DMS 273 treated with DMSO at 0.1 percent for 48 hours (cell line): ENCODE data around the gene FALEC.
A peak's percentile ranks its signal among the peaks of the same experiment; 100 is the strongest.

ENCODE experiments used
- DNase-seq: peaks from one replicate; lab custom pipeline; 2025; lab: John Stamatoyannopoulos, UW

FALEC gene

DNA sequence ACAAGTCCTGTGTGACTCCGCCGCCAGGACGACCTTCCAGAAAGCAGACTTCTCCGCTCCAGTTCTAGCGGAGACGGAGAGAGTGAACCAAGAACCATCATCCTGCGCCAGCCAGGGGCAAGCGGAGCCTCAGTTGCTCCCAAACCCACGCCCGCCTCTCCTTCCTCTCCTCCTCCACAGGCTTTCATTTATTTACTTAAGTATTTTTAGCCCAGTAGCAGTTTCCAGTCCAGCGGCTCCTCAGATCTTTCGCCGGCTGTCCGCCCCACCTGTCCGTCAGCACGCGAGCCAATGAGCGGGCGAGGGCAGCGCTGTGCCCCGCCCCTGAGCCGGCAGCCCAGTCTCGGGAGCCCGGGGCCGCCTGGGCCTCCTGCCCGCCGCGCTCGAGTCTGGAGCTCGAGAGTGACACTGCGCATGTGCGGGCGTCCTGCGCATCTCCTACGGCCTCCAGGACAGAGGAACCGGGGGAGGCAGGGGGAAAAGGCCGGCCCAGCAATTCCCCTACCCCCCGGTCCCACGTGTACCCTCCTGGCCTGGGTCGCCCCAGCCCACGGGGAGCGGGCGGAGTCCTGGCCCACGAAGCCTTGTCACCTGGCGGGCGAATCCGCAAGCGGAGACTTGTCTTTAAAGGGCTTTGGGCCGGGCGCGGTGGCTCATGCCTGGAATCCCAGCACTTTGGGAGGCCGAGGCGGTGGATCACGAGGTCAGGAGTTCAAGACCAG is at the start of gene FALEC:
Gene FALEC, plus strand, starts transcription at position 425 of the 722 bp plus-strand sequence.
- DNase-seq: peak; percentile 100

DNA sequence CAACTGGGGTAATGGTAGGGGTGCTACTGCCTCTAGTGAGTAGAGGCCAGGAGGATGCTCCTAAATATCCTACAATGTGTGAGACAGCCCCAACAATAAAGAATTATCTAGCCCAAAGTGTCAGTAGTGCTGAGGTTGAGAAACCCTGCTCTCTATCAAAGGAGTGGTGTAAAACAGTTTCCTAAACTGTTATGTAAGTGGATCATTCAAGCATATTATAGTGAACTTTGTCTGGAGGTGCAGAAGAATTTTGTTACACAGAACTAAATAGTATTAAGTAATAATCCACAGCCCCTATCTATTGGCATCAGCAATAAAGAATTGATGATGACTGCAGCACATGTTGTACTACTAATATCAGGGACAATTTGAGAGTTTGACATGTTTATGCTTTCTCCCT is 48.6 kb upstream of the FALEC start:
- no peak for DNase-seq

DNA sequence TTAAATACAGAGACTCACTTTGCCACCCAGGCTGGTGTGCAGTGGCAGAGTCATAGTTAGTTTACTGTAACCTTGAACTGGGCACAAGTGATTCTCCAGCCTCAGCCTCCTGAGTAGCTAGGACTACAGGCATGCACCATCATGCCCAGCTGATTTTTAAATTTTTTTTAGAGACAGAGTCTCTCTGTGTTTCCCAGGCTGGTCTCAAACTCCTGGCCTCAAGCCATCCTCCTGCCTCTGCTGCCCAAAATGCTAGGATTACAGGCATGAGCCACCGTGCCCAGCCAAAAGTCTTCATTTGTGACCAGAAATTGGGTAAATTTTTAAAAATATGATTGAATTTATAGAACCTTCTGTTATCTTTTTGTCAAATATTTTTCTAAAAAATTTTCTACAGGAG is 46.3 kb upstream of the FALEC start:
- DNase-seq: no peak

DNA sequence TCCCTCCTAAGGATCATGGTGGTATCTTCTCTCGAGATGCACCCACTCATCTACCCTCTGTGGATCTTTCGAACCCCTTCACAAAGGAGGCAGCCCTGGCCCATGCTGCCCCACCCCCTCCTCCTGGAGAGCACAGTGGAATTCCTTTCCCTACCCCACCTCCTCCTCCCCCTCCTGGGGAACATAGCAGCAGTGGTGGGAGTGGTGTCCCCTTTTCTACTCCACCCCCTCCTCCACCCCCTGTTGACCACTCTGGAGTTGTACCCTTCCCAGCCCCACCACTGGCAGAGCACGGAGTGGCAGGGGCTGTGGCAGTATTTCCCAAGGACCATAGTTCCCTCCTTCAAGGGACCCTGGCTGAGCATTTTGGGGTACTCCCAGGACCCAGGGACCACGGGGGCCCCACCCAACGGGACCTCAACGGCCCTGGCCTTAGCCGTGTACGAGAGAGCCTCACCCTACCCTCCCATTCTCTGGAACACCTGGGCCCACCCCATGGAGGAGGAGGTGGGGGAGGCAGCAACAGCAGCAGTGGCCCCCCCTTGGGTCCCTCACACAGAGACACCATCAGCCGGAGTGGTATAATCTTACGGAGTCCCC is 42.9 kb upstream of the FALEC start:
- DNase-seq: no peak

DNA sequence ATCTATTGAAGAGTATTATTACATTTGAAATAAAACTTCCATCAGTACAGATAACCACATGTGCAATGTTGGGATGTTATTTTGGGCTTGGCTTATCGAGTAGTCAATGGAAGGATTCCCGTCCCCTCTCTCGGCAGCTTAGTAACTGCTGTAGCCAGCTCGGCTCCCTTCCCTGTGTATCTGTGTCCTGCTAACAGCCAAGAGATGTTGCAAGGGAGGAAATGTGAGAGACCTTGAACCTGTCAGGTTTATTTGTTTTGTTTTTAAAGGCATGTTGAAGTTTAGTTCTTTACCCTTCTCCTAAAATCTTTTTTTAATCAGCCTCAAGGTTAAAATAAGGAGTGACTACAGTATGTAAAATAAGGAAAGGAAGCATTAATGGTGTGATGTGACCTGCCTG is 41.9 kb upstream of the FALEC start:
- no peak for DNase-seq

DNA sequence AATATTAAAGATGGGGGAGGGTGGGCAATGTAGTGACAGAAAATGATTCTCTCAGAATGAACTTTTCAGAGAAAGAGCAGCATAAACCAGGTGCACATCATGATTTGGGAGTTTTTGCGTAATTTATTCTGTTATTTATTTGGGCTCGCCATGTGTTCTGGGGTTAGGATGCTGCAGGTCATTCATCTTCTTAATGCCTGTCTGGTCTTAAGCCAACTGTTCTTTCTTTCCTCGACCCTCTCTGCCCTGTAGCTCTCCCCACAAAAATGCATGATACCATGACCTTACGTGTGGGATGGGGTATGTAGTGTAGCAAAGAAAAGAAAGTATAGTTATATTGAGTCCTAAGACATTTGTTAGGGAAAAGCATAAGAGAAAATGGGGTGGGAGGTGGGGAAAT is 40.7 kb upstream of the FALEC start:
- no peak for DNase-seq

DNA sequence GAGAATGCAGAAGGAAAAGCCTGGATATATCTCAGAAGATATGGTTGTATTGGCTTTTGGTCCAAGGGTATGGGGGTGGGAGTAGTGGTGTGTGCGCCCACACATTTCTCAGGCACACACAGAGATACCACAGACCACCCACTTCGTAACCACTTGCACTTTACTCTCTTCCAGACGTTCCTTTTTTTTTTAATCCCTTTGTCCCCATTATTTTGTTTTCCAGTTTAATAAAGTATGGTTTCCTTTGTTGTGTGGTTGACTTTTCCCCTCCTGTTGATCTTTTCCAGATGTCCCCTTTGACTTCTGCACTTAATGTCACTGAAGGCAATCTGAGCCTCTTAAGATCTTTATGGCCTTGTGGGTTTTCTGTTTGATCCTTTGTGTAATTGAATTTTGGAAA is 38.8 kb upstream of the FALEC start:
- no peak for DNase-seq

DNA sequence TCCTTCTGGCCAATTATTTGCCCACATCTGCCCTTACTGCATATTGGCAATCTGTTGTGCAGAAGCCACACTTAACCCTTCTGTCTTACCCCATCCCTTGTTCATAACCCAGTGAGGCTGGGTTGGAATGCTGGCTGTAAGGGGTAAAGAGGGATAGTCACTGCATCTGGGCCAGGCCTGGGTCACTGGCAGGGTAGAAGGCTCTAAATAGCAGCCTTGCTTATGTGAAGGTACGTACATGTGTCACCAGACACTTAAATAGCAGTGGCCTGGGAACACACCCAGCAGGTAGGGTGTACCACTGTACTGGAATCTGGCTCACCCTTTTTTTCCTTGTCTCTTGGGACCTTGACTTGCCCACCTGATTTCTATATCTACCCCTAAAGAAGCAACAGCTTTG is 38.2 kb upstream of the FALEC start:
- no peak for DNase-seq

DNA sequence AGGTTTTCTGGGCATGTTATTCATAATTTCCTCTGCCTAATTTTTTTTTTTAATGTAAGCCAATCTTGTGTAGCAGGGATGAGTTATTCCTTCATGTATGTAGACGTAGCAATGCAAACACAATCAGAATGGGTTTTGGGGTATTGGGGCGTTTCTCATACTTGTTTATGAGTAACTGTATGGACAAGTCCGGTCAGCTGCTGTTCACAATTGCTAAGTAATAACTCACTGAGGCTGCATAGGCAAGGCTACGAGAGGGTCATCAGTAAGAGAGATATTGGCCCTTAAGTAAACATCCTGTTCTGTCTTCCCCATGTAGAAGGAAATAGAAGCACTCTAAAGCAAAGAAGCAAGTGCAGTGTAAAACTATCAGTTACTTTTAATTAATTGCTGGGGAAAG is 37.8 kb upstream of the FALEC start:
- no peak for DNase-seq

DNA sequence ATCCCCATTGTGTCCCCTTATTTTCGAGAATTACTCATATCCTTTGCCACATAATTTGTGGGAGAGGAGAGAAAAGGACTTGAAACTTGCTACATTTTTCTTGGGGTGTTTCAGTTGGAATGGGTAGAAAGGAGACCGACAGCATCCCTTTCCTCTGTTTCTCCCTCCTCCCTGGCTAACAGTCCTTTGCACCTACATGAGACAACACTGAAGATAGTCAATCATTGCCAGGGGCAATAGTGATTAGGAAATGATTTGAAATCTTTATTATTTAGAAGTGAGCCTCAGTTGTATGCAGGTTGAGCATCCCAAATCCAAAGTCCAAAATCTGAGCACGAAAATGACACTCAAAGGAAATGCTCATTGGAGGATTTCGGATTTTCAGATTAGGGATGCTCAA is 36.2 kb upstream of the FALEC start:
- DNase-seq: no peak

DNA sequence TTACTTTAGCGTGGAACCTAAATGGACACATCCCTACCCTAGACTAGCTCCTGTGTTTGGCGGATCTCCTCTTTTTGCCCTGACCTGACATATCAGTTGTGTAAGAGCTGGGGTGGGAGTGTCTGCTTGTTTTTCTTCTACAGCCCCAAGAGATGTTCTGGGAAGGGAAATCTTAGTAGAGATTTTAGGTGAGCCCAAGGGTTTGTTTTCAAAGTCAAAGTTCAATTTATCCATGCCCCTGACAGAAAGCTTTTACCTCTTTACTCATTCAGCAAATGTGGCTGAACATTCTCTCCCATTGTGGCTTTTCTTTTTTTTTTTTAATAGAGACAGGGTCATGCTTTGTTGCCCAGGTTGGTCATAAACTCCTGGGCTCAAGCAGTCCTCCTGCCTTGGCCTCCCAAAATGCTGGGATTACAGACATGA is 35.6 kb upstream of the FALEC start:
- no peak for DNase-seq

DNA sequence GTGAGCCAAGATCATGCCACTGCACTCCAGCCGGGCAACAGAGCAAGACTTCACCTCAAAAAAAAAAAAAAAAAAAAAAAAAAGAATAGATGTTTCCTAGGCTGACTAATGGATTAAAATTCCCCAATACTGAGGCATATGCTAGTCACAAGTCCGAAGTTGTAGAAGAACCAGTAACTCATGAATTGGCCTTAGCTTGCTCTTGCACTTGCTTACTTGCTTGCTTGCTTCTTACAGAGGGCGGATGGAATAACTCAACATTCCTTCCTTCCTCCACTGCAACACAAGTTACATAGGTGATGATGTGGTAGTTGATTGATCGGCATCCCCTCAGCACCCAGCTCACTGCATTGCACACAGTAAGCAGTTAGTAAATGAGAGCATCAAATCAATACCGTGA is 31.1 kb upstream of the FALEC start:
- no peak for DNase-seq

DNA sequence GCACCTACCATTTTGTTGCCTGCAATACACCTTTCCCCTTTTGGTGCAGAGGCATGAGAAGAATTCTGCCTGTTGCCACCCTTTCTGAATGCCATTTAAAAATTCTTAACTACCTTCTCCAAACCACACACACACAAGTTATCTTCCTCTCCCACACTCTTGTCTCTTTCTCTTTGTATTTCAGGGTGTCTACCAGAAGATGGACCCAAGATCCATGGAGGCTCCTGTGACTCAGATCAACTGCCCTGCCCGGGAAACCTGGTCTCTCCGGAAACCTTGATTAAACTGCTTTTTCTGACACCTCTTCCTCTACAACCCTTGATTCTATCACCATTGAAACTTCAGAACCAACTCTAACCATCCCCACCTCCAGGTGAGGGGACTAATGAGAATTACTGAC is 30.7 kb upstream of the FALEC start:
- peak; percentile 95 for DNase-seq

DNA sequence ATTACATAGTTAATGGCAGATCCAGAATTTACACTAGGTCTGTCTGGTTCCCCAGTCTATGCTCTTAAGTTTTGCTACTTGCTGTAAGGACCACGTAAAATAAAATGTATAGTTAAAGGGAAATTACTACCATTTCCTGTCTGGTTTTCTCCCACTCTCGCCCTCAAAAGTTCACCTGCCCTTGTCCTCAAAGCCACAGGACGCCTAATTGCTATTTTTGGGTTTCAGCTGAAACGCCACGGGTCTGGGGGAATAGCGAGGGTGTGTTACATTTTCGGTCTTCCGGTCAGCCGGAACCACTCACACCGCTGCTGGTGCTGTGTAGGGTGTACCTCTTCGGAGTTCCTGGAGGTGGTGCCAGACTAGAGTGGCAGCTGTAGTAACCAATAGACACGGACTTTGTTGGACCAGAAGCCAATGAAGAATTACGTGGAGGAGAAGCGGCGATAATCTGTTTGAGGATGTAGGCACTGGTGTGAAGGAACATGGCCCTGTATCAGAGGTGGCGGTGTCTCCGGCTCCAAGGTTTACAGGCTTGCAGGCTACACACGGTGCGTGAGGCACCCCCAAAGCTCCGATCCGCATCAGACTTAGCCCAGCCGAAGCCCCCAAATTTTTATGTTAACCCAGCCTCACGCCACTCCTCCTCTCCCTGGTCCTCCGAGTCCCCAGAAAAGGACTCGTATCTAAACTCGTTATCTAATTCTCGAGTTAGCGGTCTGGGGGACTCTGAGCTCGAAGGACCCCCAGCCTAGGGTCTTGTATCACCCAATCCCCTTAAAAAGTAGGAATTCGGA is 28.4 kb upstream of the FALEC start, which contains the start of gene TARS2:
Gene TARS2, plus strand, starts transcription at position 454 of the 797 bp plus-strand sequence. Its CDS starts 32 bp downstream, at position 486.
- DNase-seq: peak; percentile 100

DNA sequence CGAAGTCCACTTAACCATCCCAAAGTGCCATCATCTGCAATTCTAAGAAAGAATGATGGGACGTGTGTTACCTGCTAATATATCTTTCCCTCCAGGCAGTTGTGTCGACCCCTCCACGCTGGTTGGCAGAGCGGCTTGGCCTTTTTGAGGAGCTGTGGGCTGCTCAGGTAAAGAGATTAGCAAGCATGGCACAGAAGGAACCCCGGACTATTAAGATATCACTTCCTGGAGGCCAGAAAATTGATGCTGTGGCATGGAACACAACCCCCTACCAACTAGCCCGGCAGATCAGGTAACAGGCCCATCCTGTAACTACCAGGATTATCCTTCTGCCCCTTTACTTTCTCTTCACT is 27.8 kb upstream of the FALEC start:
- DNase-seq: no peak

DNA sequence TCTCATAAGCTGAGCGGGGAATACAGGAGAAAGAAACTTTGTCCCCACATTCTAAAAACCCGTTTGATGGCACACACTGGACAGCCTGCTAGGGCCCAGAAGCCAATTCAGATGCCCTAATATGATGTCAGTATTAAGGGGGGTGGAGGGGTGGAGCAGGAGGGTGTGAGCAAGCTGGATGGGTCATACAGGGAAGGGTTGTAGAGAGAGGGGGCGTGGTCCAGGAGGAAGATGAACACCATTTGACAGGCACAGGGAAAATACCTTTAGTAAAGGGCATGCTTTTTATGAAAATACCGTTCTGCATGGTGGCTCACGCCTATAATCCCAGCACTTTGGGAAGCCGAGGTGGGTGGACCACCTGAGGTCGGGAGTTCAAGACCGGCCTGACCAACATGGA is 22.4 kb upstream of the FALEC start:
- no peak for DNase-seq

DNA sequence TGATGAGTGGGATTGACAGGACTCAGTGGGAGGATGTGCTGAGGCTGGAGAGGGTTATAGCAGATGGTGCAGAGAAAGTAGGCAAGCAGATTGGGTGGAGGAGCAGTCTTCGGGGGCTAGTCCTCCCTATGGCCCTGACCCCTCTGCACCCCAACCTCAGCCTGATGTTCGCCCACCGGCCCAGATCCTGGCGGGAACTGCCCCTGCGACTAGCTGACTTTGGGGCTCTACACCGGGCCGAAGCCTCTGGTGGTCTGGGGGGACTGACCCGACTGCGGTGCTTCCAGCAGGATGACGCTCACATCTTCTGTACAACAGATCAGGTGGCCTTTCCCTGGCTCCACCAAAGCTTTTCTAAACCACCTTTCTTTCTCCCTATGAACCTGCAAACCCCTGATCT is 17.2 kb upstream of the FALEC start:
- no peak for DNase-seq

DNA sequence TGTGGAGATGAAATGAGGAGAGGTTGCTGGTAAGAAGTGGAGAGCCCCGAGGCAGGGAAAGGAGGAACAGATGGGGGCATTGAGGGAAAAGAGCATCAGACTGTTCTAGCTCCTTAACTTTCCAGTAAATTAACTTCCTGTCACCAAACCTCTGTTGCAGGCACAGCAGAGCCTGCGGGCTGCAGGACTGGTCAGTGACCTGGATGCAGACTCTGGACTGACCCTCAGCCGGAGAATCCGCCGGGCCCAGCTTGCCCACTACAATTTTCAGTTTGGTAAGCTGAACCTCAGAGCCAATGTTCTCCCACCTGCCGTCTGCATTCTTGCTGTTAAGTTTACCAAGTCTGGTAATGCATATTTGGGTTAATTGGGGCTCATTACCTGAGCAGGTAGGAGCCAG is 10.1 kb upstream of the FALEC start:
- no peak for DNase-seq

DNA sequence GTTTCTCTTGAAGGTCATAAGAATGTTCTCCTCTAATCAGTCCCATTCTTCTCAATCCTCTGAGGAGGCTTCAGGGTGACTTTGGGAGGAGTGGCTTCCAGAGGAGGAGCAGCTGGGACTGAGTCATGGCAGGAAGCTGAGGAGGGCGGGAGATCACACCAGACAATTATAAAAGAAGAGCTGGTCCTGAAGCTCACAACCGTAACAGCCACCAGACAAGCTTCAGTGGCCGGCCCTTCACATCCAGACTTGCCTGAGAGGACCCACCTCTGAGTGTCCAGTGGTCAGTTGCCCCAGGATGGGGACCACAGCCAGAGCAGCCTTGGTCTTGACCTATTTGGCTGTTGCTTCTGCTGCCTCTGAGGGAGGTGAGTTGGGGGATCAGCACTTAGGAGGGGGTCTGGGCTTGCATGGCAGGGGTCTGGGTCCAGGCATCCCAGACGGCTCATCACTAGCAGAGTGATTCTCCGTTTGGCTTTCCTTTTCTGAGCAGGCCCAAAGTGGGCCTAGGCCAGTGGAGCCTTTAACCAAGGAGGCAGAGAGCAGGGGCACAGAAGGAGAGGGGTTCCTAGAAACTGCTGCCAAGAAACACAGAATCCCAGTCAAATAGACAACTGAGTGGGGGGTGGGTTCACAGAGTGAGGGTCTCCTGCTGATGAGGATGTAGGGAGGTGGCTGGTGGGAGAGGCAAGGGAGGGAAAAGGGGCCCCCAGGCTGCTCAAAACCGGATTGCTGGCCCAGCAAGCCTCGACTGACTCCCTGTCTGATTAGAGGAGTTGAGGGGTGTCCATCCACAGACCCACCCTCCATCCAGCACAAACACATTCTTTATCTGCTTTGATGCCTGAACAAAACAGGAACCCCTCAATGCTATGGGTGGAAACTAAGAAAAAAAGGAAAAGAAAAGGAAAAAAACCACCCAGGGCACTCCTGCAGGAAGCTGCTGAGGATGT is 7.4 kb upstream of the FALEC start, which contains the start of gene ECM1:
Gene ECM1, plus strand, starts transcription at position 198 of the 953 bp plus-strand sequence. Its CDS starts 101 bp downstream, at position 299.
- DNase-seq: peak; percentile 94

DNA sequence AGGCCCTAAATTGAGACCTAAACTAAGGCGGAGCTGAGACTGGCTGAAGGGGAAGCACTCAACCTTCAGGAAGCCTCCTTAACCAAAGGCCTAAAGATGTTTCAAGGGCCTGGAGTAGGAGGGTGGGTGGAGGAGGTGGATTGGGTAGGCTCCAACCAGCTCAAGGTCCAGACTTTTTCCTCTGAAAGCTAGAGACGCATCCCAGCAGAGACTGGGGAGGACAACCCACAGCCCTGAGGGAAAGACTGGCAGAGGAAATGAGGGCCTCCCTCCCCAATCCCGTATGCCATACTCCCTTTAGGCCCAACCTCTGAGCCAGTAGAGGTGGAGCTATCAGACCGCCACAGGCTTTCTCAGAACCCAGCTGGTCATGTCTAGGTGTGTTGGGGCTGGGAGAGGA is 6.6 kb upstream of the FALEC start:
- no peak for DNase-seq

DNA sequence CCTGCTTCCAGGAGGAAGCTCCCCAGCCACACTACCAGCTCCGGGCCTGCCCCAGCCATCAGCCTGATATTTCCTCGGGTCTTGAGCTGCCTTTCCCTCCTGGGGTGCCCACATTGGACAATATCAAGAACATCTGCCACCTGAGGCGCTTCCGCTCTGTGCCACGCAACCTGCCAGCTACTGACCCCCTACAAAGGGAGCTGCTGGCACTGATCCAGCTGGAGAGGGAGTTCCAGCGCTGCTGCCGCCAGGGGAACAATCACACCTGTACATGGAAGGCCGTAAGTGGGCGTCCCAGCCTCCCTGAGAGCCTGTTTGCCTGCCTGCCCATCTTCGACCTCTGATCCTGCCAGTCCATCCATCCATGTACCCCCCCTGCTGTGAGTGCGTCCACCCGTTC is 4.0 kb upstream of the FALEC start:
- no peak for DNase-seq
